GM12801 (cell line): Measurements from ENCODE around the gene ARHGEF10L.

ENCODE experiments used
- CTCF ChIP-seq: IDR thresholded peaks from one replicate; pipeline ENCODE4 v1.5.1; 2011; ENCODE audit warnings: control low read depth; ENCODE audit not compliant: insufficient read length; ENCODE audit errors: extremely low read depth

The ARHGEF10L gene

DNA sequence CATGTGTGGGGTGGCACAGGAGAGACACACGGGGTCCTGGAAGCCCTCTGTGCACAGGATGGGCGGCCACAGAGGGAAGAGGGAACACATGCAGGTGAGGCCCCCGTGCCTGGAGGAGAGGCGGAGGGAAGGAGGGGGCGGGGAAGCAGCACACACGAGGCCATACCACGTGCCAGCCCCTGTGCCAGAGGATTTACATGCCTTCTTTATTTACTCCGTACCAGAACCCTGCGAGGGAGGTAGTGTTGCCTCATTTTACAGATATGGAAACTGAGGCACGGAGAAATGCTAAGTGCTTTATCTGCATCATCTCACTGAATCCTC is 56.1 kb downstream of the ARHGEF10L start:
- TF ChIP-seq CTCF, result no peak

- TF ChIP-seq CTCF, result no peak
Observed at GRCh38 chr1:17596186-17596585, 56.7 kb downstream of the ARHGEF10L start.

DNA sequence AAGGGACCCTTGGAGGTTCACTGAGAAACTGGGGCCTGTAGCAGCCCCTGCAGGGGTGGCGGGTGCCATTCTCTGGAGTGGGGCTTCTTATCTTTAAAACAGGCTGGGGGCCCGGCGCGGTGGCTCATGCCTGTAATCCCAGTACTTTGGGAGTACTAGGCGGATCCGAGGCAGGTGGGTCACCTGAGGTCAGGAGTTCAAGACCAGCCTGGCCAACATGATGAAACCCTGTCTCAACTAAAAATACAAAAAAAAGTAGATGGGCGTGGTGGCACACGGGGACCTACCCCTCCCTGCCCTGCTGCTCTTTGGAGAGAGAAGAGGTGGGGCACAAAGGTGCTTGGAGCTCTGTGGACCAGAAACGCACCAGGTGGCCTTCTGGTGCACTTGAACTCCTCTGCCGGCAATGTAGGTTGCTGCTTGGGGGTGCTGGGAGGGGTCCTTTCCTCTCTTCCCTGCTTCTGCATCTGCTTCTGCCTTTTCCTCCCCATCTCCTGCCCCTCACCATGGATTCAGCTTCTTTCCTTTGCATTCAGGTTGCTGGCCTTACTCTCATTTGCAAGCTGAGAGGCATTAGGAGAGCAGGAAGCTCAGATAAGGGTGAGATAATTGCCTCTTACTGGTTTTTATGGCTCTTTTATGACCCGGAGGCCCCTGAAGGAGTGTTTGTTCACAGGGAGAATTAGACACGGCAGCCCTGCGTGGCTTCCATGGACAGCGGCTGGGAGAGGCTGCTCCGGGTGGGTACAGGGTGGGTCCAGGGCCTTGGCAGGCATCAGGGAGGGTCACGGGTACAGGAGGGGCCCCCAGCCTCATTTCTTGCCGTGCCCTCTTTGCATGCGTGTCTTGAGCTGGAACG is 57.4 kb downstream of the ARHGEF10L start:
- no peak for TF ChIP-seq CTCF

GRCh38 chr1:17597651-17598050 is 58.2 kb downstream of the ARHGEF10L start:
- no peak for TF ChIP-seq CTCF

DNA sequence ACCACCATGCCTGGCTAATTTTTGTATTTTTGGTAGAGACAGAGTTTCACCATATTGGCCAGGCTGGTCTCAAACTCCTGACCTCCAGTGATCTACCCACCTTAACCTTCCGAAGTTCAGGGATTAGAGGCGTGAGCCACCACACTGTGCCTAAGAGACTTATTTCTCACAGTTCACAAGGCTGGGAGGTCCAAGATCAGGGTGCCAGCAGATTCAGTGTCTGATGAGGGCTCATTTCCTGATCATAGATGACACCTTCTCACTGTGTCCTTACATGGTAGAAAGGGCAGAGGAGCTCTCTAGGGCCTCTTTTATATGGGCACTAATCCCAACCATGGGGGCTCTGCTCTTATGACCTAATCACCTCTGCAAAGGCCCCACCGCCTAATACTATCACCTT is 58.8 kb downstream of the ARHGEF10L start:
- no peak for TF ChIP-seq CTCF

DNA sequence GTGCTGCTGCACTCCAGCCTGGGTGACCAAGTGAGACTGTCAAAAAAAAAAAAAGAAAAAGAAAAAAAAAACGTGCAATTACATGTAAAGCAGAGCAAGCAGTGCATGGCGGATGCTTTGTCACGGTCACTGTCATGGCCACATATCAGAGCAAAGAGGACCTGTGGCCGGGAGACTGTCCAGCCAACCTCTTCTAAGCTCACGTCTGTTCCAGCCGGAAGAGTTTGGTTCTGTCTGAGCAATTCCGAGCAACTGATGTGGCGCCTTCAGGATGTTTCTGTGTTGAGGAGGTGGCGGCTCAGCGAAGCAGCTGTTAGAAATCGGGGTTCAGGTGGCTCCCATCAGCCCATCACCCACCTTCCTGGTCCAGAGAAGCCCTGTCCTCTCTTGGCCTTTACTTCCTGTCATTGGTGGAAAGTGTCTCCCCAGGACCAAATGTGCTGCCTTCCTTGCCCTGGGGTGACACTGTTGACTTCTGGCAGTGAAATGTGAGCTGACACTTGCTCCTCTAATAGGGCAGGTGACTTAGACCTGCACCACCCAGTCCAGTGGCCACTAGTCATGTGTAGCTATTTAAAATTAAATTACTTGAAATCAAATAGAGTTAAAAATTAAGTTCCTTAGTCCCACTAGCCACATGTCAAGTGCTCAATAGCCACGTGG is 59.9 kb downstream of the ARHGEF10L start:
- no peak for TF ChIP-seq CTCF

DNA sequence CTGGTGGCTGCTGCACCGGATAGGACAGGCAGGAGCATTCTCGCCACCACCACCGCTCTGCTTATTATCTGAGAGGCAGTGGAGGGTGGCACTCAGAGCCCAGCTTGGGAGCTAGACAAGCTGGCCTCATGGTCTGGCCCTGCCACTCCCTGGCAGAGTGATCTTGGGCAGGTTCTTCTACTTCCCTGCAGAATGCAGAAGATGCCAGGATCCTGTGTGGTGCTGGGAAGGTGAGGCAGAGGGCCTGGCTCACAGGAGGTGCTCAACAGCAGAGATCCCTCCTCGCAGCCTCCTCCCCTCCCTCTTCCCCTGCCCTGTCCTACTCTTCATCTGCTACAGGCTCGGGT is 60.4 kb downstream of the ARHGEF10L start:
- TF ChIP-seq CTCF, result no peak
